IMR-90 (cell line): ENCODE data around the gene TGM2. TPM values are rescaled to one million over a fixed set of nuclear protein-coding genes. Genes with fewer than 3 reads are reported as not detected.

ENCODE experiments used
- ATAC-seq: fragments of 200-7000 bp; cut with Tn5 transposase; 2 replicates; pipeline ENCODE4 v1.9.1; 2020; ENCODE audit warnings: low read depth, mild to moderate bottlenecking, moderate library complexity
- BruUV-seq: library from RNA; stranded (reverse); fragments of 400-500 nt; replicated peaks from 2 replicates; lab custom pipeline; 2021; lab: Mats Ljungman, UMichigan
- CTCF ChIA-PET: fragments of 300-600 bp; formaldehyde crosslinking; extraction: SDS; loops from one replicate; lab custom pipeline; 2021; ENCODE audit warnings: antibody characterized with exemption; lab: Yijun Ruan, JAX
- POLR2A ChIA-PET: fragments of 300-600 bp; sonication (Branson Sonifier 250); formaldehyde crosslinking; loops from one replicate; lab custom pipeline; 2022; ENCODE audit warnings: antibody characterized with exemption; ENCODE audit not compliant: unreplicated experiment; lab: Charles Lee
- DNase-seq: peaks from one replicate; pipeline ENCODE4 v3.0.0; 2013
- H2AFZ ChIP-seq: replicated peaks from 2 replicates; pipeline ENCODE3; 2013; ENCODE audit warnings: low read length, mild to moderate bottlenecking; ENCODE audit not compliant: poor library complexity
- H2AK5ac ChIP-seq: 2 replicates; pipeline ENCODE4 v1.6.1; 2013; ENCODE audit warnings: low read depth, low read length, inconsistent platforms
- H2AK9ac ChIP-seq: replicated peaks from 2 replicates; pipeline ENCODE3; 2013; ENCODE audit warnings: mild to moderate bottlenecking, low read depth, low read length, moderate library complexity; ENCODE audit not compliant: poor library complexity
- H2BK120ac ChIP-seq: 2 replicates; pipeline ENCODE4 v1.6.1; 2013; ENCODE audit warnings: low read depth, low read length, inconsistent platforms
- H2BK15ac ChIP-seq: 3 replicates; pipeline ENCODE4 v1.6.1; 2013; ENCODE audit warnings: low read depth, low read length, inconsistent platforms
- H2BK20ac ChIP-seq: 2 replicates; pipeline ENCODE4 v1.6.1; 2013; ENCODE audit warnings: low read depth, mild to moderate bottlenecking, inconsistent platforms, low read length, moderate library complexity
- H2BK5ac ChIP-seq: 2 replicates; pipeline ENCODE4 v1.6.1; 2013; ENCODE audit warnings: mild to moderate bottlenecking, low read depth, low read length, inconsistent platforms; ENCODE audit not compliant: poor library complexity, severe bottlenecking
- H3K14ac ChIP-seq: replicated peaks from 2 replicates; pipeline ENCODE4 v1.6.1; 2013; ENCODE audit warnings: low read depth, low read length, inconsistent platforms
- H3K18ac ChIP-seq: 2 replicates; pipeline ENCODE4 v1.6.1; 2013; ENCODE audit warnings: low read depth, low read length, control low read depth
- H3K23ac ChIP-seq: 2 replicates; pipeline ENCODE4 v1.6.1; 2013; ENCODE audit warnings: low read depth, low read length, inconsistent platforms
- H3K27ac ChIP-seq: 2 replicates; pipeline ENCODE4 v1.5.1; 2013; ENCODE audit warnings: mild to moderate bottlenecking, control low read depth, low read length; ENCODE audit not compliant: insufficient read depth
- H3K27me3 ChIP-seq: 2 replicates; pipeline ENCODE4 v1.6.1; 2013; ENCODE audit warnings: low read length; ENCODE audit not compliant: control insufficient read depth, insufficient read depth
- H3K36me3 ChIP-seq: 2 replicates; pipeline ENCODE4 v1.6.1; 2013; ENCODE audit warnings: low read length, mixed read lengths; ENCODE audit not compliant: control insufficient read depth, insufficient read depth
- H3K4ac ChIP-seq: 2 replicates; pipeline ENCODE4 v1.6.1; 2013; ENCODE audit warnings: low read depth, low read length, inconsistent platforms
- H3K4me1 ChIP-seq: 2 replicates; pipeline ENCODE4 v1.6.1; 2013; ENCODE audit warnings: low read length, mixed read lengths; ENCODE audit not compliant: control insufficient read depth, insufficient read depth
- H3K4me2 ChIP-seq: 2 replicates; pipeline ENCODE4 v1.6.1; 2013; ENCODE audit warnings: low read depth, mild to moderate bottlenecking, control low read depth, low read length, moderate library complexity
- H3K4me3 ChIP-seq: 2 replicates; pipeline ENCODE4 v1.5.1; 2013; ENCODE audit warnings: low read depth, mild to moderate bottlenecking, control low read depth, low read length, moderate library complexity; ENCODE audit not compliant: insufficient read depth
- H3K56ac ChIP-seq: 2 replicates; pipeline ENCODE4 v1.6.1; 2013; ENCODE audit warnings: low read length, inconsistent platforms; ENCODE audit not compliant: insufficient read depth; ENCODE audit errors: extremely low read depth
- H3K79me1 ChIP-seq, 2 experiments: 2 replicates each; pipeline ENCODE4 v1.6.1; 2013; ENCODE audit warnings: low read length in 2 of 2, inconsistent platforms in 1 of 2, low read depth in 1 of 2
- H3K9ac ChIP-seq: 2 replicates; pipeline ENCODE4 v1.6.1; 2013; ENCODE audit warnings: low read depth, low read length, control low read depth
- H3K9me1 ChIP-seq: 2 replicates; pipeline ENCODE4 v1.6.1; 2013; ENCODE audit warnings: low read length, inconsistent platforms; ENCODE audit not compliant: insufficient read depth
- H3K9me3 ChIP-seq: 2 replicates; pipeline ENCODE4 v1.6.1; 2013; ENCODE audit warnings: low read length; ENCODE audit not compliant: control insufficient read depth, insufficient read depth
- H4K20me1 ChIP-seq: 2 replicates; pipeline ENCODE4 v1.6.1; 2013; ENCODE audit warnings: low read length, inconsistent platforms; ENCODE audit not compliant: insufficient read depth
- H4K5ac ChIP-seq: 2 replicates; pipeline ENCODE4 v1.6.1; 2013; ENCODE audit warnings: mild to moderate bottlenecking, low read depth, low read length, control low read depth
- H4K8ac ChIP-seq, 2 experiments: 2 replicates each; pipeline ENCODE4 v1.6.1; 2013; ENCODE audit warnings: low read depth in 2 of 2, low read length in 2 of 2, control low read depth in 1 of 2, inconsistent platforms in 1 of 2
- H4K91ac ChIP-seq: 2 replicates; pipeline ENCODE4 v1.6.1; 2013; ENCODE audit warnings: low read depth, low read length, inconsistent platforms; ENCODE audit not compliant: insufficient read depth
- BHLHE40 ChIP-seq: fragments of 150-350 bp; IDR thresholded peaks from 2 replicates; pipeline ENCODE4 v1.6.1; 2016; ENCODE audit warnings: mild to moderate bottlenecking, low read depth, low read length
- CEBPB ChIP-seq: IDR thresholded peaks from 2 replicates; pipeline ENCODE4 v1.6.1; 2012; ENCODE audit warnings: low read depth, low read length, improper control_type of control experiment
- CHD1 ChIP-seq: IDR thresholded peaks from 2 replicates; pipeline ENCODE4 v1.6.1; 2012; ENCODE audit warnings: low read depth, low read length, improper control_type of control experiment
- FOS ChIP-seq: fragments of 150-350 bp; IDR thresholded peaks from 2 replicates; pipeline ENCODE4 v1.6.1; 2016; ENCODE audit warnings: low read depth, low read length
- MAZ ChIP-seq: IDR thresholded peaks from 2 replicates; pipeline ENCODE4 v1.6.1; 2012; ENCODE audit warnings: low read depth, mild to moderate bottlenecking, low read length, improper control_type of control experiment, moderate library complexity, borderline replicate concordance
- NFE2L2 ChIP-seq: fragments of 150-350 bp; IDR thresholded peaks from 2 replicates; pipeline ENCODE4 v1.6.1; 2016; ENCODE audit warnings: low read depth, mild to moderate bottlenecking, low read length
- POLR2A ChIP-seq: IDR thresholded peaks from 2 replicates; pipeline ENCODE4 v1.6.1; 2012; ENCODE audit warnings: mild to moderate bottlenecking, low read depth, low read length
- RCOR1 ChIP-seq: IDR thresholded peaks from 2 replicates; pipeline ENCODE4 v1.6.1; 2012; ENCODE audit warnings: mild to moderate bottlenecking, low read length, improper control_type of control experiment; ENCODE audit not compliant: insufficient replicate concordance
- RFX5 ChIP-seq: IDR thresholded peaks from 2 replicates; pipeline ENCODE4 v1.8.0; 2012; ENCODE audit warnings: low read depth, mild to moderate bottlenecking, low read length, moderate library complexity
- SMC3 ChIP-seq: fragments of 150-350 bp; IDR thresholded peaks from 2 replicates; pipeline ENCODE4 v1.6.1; 2016; ENCODE audit warnings: low read depth, mild to moderate bottlenecking, antibody characterized with exemption, low read length, moderate library complexity
- WGBS, 2 experiments: methylation state at CpG; one replicate each; pipeline versions ENCODE4 v1.1.5 to v1.1.7; 2013; ENCODE audit warnings: missing lambda C conversion rate in 2 of 2; ENCODE audit not compliant: insufficient read length in 1 of 2; ENCODE audit errors: extremely low coverage in 2 of 2; 5-methylcytosine and 5-hydroxymethylcytosine counted together
- dilution Hi-C: fragments of 300-500 bp; cut with HindIII; formaldehyde crosslinking; loops from one replicate; pipeline ENCODE4 v1.14.3; 2018; ENCODE audit warnings: low sequenced_read_pairs; ENCODE audit not compliant: unreplicated experiment
- in situ Hi-C: fragments of 300-500 bp; cut with MboI; formaldehyde crosslinking; loops from 3 replicates; pipeline ENCODE4 v1.14.3; 2019; ENCODE audit warnings: low sequenced_read_pairs, inconsistent platforms, mixed read lengths
- intact Hi-C: fragments of 100-400 bp; cut with micrococcal nuclease; formaldehyde crosslinking; loops from 2 replicates; pipeline ENCODE4 v1.10.0; 2022
- polyA plus RNA-seq, 3 experiments: library from polyadenylated mRNA; depleted of rRNA; stranded (reverse); fragments of >200 nt; gene quantifications; 2 replicates each; pipeline ENCODE4 v1.2.3, GENCODE V29; 2012; ENCODE audit warnings: low replicate concordance in 1 of 3
- total RNA-seq: library from RNA; depleted of rRNA; stranded (reverse); fragments of >200 nt; gene quantifications from 2 replicates; pipeline ENCODE4 v1.2.3, GENCODE V29; 2012
- TF ChIP-seq, protein P1 (sequence below): conservative IDR thresholded peaks from 2 replicates; pipeline ENCODE4 v1.5.1; 2012; ENCODE audit warnings: mild to moderate bottlenecking, low read depth, low read length, improper control_type of control experiment

TGM2 gene
- total and polyA plus RNA-seq, 2 of the 4 experiments (the other 2 are of a cell fraction): 239 to 268 TPM

DNA sequence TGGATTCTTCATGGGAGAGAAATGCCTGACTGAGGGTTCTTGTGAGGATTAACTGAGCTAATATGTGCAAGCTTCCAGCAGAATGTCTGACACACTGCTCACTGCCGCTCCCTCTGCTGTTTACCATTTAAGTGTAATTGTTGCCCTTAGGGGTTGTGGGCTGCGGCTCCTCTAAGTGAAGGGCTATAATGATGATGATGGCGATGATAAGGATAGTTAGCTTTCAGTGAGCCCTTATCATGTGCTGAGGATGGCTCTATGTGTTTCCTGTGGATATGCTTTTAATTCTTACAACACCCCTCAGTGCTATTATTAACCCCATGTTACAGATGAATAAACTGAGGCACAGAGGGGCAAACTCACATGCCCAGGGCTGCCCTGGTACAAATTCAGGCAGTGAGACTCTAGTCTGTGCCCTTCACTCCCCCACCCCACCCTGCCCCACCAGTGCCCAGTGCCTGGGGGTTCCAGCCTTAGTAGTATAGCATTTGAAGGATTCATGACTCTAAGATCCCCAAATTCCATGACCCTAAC lies 33.4 kb downstream of the TGM2 start (continued):
- TF ChIP-seq, protein P1, sequence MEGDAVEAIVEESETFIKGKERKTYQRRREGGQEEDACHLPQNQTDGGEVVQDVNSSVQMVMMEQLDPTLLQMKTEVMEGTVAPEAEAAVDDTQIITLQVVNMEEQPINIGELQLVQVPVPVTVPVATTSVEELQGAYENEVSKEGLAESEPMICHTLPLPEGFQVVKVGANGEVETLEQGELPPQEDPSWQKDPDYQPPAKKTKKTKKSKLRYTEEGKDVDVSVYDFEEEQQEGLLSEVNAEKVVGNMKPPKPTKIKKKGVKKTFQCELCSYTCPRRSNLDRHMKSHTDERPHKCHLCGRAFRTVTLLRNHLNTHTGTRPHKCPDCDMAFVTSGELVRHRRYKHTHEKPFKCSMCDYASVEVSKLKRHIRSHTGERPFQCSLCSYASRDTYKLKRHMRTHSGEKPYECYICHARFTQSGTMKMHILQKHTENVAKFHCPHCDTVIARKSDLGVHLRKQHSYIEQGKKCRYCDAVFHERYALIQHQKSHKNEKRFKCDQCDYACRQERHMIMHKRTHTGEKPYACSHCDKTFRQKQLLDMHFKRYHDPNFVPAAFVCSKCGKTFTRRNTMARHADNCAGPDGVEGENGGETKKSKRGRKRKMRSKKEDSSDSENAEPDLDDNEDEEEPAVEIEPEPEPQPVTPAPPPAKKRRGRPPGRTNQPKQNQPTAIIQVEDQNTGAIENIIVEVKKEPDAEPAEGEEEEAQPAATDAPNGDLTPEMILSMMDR: no peak
- no peak for TF ChIP-seq POLR2A

DNA sequence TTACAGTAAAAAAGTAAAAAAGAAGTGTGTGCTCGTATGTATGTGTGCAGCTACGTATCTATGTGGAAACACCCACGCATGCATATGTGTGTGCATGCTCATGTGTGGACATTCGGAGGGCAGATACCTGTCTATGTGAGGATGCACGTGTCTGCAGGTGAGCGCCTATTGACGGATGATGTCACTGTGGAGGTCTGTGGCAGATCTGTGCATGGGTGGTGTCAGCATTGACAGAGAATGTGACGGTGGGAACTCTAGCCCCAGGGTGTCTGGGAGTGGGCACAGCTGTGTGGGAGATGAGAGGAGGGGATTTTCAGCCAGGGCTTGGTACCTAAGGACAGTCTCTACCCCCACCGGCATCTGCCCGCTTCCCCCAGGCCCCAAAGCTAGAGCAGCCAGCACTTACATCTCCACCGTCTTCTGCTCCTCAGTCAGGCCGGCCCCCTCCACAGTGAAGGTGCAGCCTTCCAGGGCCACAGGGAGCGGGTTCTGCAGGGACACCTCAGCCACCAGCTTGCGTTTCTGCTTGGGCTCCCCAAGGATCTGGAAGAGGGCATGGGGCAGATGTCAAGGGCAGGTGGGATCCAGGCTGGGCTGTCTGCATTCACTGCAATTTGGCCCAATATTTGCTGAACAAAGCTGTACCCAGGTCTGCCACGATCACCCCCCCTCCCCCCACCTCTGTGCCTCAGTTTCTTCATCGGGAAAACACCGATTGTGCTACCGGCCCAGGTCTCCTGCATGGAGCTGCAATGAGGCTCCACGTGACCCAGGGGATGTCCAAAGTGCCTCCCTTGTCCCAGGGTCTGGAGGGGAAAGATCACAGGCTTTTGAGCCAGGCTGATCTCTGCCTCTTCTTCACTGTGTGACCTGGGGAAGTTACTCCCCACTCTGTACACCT lies 34.1 kb downstream of the TGM2 start:
- H3K36me3 ChIP-seq: peaks cover 54% of the 10 kb centered on the region
- H3K14ac ChIP-seq: no peak overlapping the region
- H2BK5ac ChIP-seq: no peak overlapping the region
- no peak overlapping the region for H4K8ac ChIP-seq
- WGBS, 2 experiments: 89% methylated on average over 6 of the region's 19 CpGs; no CpG with 5 or more reads in 1 of the 2 experiments
- no peak for DNase-seq
- no peak overlapping the region for H3K4me2 ChIP-seq
- H2AK5ac ChIP-seq: peak overlapping the region; percentile 12; the same call in 1 of the 2 replicates
- H3K4ac ChIP-seq: no peak overlapping the region
- dilution Hi-C loops (no loop called here), intact Hi-C loops (no loop called here), in situ Hi-C loops (no loop called here)
- H2BK15ac ChIP-seq: no peak overlapping the region
- H2BK120ac ChIP-seq: no peak overlapping the region
- POLR2A ChIA-PET: no interaction called here
- no peak overlapping the region for H2AK9ac ChIP-seq
- no peak overlapping the region for H3K23ac ChIP-seq
- H4K5ac ChIP-seq: no peak overlapping the region
- H2BK20ac ChIP-seq: no peak overlapping the region
- CTCF ChIA-PET: interaction anchor here (1.0 to 1.1 kb wide), 2 partner anchors 57 to 91 kb away, joined by 4 to 5 read pairs; no protein-coding TSS in a partner anchor
- H3K4me1 ChIP-seq: peaks cover 19% of the 10 kb centered on the region
- H3K9me3 ChIP-seq: no peaks in the 10 kb centered on the region
- no peak for ATAC-seq
- H3K79me1 ChIP-seq: peaks cover 0 to 9% of the 10 kb centered on the region in 2 experiments; a peak in 2 of 4 replicates
- no peak overlapping the region for H3K56ac ChIP-seq
- BruUV-seq: no TSS peak
- H2AFZ ChIP-seq: no peak overlapping the region
- H3K4me3 ChIP-seq: no peak overlapping the region
- no peak overlapping the region for H3K27ac ChIP-seq
- no peak overlapping the region for H3K9ac ChIP-seq
- H4K20me1 ChIP-seq: no peaks in the 10 kb centered on the region; the same call in 1 of the 2 replicates
- no peaks in the 10 kb centered on the region for H3K27me3 ChIP-seq
- H3K18ac ChIP-seq: no peak overlapping the region
- H3K9me1 ChIP-seq: peaks cover 24% of the 10 kb centered on the region
- no peak overlapping the region for H4K91ac ChIP-seq
- TF ChIP-seq RCOR1: no peak
- no peak for TF ChIP-seq MAZ
- no peak for TF ChIP-seq FOS
- no peak for TF ChIP-seq POLR2A
- TF ChIP-seq NFE2L2: no peak
- TF ChIP-seq, protein P1: no peak
- TF ChIP-seq SMC3: no peak
- TF ChIP-seq CEBPB: no peak
- no peak for TF ChIP-seq RFX5
- TF ChIP-seq CHD1: no peak
- no peak for TF ChIP-seq BHLHE40
